ENCODE results near the gene ETV1.

- no peak for TF ChIP-seq ZBTB33 (IDR thresholded peaks at IDR 0.05)
- no peak for TF ChIP-seq YY1 (IDR thresholded peaks at IDR 0.05)
- no peak for TF ChIP-seq REST (IDR thresholded peaks at IDR 0.05)
- no peak for TF ChIP-seq EGR1 (IDR thresholded peaks at IDR 0.05; ENCODE audit: low read depth in 2 of 2)
- TF ChIP-seq, protein P1, sequence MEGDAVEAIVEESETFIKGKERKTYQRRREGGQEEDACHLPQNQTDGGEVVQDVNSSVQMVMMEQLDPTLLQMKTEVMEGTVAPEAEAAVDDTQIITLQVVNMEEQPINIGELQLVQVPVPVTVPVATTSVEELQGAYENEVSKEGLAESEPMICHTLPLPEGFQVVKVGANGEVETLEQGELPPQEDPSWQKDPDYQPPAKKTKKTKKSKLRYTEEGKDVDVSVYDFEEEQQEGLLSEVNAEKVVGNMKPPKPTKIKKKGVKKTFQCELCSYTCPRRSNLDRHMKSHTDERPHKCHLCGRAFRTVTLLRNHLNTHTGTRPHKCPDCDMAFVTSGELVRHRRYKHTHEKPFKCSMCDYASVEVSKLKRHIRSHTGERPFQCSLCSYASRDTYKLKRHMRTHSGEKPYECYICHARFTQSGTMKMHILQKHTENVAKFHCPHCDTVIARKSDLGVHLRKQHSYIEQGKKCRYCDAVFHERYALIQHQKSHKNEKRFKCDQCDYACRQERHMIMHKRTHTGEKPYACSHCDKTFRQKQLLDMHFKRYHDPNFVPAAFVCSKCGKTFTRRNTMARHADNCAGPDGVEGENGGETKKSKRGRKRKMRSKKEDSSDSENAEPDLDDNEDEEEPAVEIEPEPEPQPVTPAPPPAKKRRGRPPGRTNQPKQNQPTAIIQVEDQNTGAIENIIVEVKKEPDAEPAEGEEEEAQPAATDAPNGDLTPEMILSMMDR (IDR thresholded peaks at IDR 0.05; ENCODE audit: low read depth, low read length, missing input control): no peak
- no peak for TF ChIP-seq RAD21 (IDR thresholded peaks at IDR 0.05)
- TF ChIP-seq, protein P2, sequence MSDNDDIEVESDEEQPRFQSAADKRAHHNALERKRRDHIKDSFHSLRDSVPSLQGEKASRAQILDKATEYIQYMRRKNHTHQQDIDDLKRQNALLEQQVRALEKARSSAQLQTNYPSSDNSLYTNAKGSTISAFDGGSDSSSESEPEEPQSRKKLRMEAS (IDR thresholded peaks at IDR 0.05): no peak
- TF ChIP-seq FOXA1 (IDR thresholded peaks at IDR 0.05): no peak
- TF ChIP-seq GABPA (IDR thresholded peaks at IDR 0.05 in 1 of 2, conservative IDR thresholded peaks at IDR 0.05 in 1 of 2): no peak
- no peak for TF ChIP-seq SP1 (IDR thresholded peaks at IDR 0.05)
- no peak for TF ChIP-seq JUND (IDR thresholded peaks at IDR 0.05)
- TF ChIP-seq RXRA (IDR thresholded peaks at IDR 0.05): no peak
- TF ChIP-seq TAF1 (conservative IDR thresholded peaks at IDR 0.05): no peak
- TF ChIP-seq FOXA2 (IDR thresholded peaks at IDR 0.05): no peak
These were observed 9.6 kb downstream of the ETV1 start for GRCh38 chr7:13979671-13980435.

Measured in liver (tissue), 3 donors.